Measurements from ENCODE around the gene PHF20.
"Not testable (repeated sequence)": the region's sequence is repeated elsewhere in the genome, so short reads cannot be mapped to it uniquely, and the experiment has no call there.

PHF20 gene

GRCh38 chr20:35870541-35871258 is 98.9 kb downstream of the PHF20 start:
- Mint-ChIP-seq H3K27ac (no peak overlapping the region), H3K27me3 (no peaks in the 10 kb centered on the region), H3K9me3 (no peaks in the 10 kb centered on the region), H3K4me3 (no peak overlapping the region), H3K4me1 (ENCODE audit: low read depth) (peaks cover 5% of the 10 kb centered on the region), H3K36me3 (ENCODE audit: low read depth) (peaks cover 27% of the 10 kb centered on the region)

GRCh38 chr20:35871259-35871771 is 99.5 kb downstream of the PHF20 start:
- peaks cover 8% of the 10 kb centered on the region for H3K4me1 Mint-ChIP-seq (ENCODE audit: low read depth)
- H3K27me3 Mint-ChIP-seq: no peaks in the 10 kb centered on the region
- H3K4me3 Mint-ChIP-seq: no peak overlapping the region
- peak overlapping the region; percentile 3 for H3K27ac Mint-ChIP-seq
- no peaks in the 10 kb centered on the region for H3K9me3 Mint-ChIP-seq
- peaks cover 28% of the 10 kb centered on the region for H3K36me3 Mint-ChIP-seq (ENCODE audit: low read depth)

- peaks cover 34% of the 10 kb centered on the region for H3K36me3 Mint-ChIP-seq (ENCODE audit: low read depth)
- H3K4me1 Mint-ChIP-seq (ENCODE audit: low read depth): peaks cover 16% of the 10 kb centered on the region
- H3K9me3 Mint-ChIP-seq: no peaks in the 10 kb centered on the region
- peak overlapping the region; percentile 26 for H3K27ac Mint-ChIP-seq
- H3K27me3 Mint-ChIP-seq: no peaks in the 10 kb centered on the region
- H3K4me3 Mint-ChIP-seq: no peak overlapping the region
These were observed 104.2 kb downstream of the PHF20 start for GRCh38 chr20:35876033-35876320.

- H3K36me3 Mint-ChIP-seq (ENCODE audit: low read depth): peaks cover 36% of the 10 kb centered on the region
- H3K27ac Mint-ChIP-seq: no peak overlapping the region
- H3K4me1 Mint-ChIP-seq (ENCODE audit: low read depth): peaks cover 16% of the 10 kb centered on the region
- H3K27me3 Mint-ChIP-seq: no peaks in the 10 kb centered on the region
- no peaks in the 10 kb centered on the region for H3K9me3 Mint-ChIP-seq
- no peak overlapping the region for H3K4me3 Mint-ChIP-seq
These were observed 105.8 kb downstream of the PHF20 start for GRCh38 chr20:35877611-35878010.

GRCh38 chr20:35878113-35878625 is 106.4 kb downstream of the PHF20 start:
- H3K9me3 Mint-ChIP-seq: no peaks in the 10 kb centered on the region
- H3K4me3 Mint-ChIP-seq: no peak overlapping the region
- peaks cover 33% of the 10 kb centered on the region for H3K36me3 Mint-ChIP-seq (ENCODE audit: low read depth)
- H3K27me3 Mint-ChIP-seq: no peaks in the 10 kb centered on the region
- H3K27ac Mint-ChIP-seq: no peak overlapping the region
- peaks cover 16% of the 10 kb centered on the region for H3K4me1 Mint-ChIP-seq (ENCODE audit: low read depth)

GRCh38 chr20:35881676-35882075 is 109.9 kb downstream of the PHF20 start:
- Mint-ChIP-seq H3K27ac (no peak overlapping the region), H3K36me3 (ENCODE audit: low read depth) (peaks cover 27% of the 10 kb centered on the region), H3K4me1 (ENCODE audit: low read depth) (peaks cover 28% of the 10 kb centered on the region), H3K4me3 (no peak overlapping the region), H3K9me3 (no peaks in the 10 kb centered on the region), H3K27me3 (no peaks in the 10 kb centered on the region)

GRCh38 chr20:35882427-35883161 is 110.8 kb downstream of the PHF20 start:
- H3K4me3 Mint-ChIP-seq, H3K9me3 Mint-ChIP-seq, H3K27ac Mint-ChIP-seq, H3K27me3 Mint-ChIP-seq: not testable (repeated sequence)
- Mint-ChIP-seq H3K36me3 (ENCODE audit: low read depth) (peaks cover 26% of the 10 kb centered on the region), H3K4me1 (ENCODE audit: low read depth) (peaks cover 29% of the 10 kb centered on the region)

- Mint-ChIP-seq H3K9me3 (no peaks in the 10 kb centered on the region), H3K27ac (no peak overlapping the region), H3K27me3 (no peaks in the 10 kb centered on the region), H3K36me3 (ENCODE audit: low read depth) (peaks cover 20% of the 10 kb centered on the region), H3K4me3 (no peak overlapping the region), H3K4me1 (ENCODE audit: low read depth) (peaks cover 29% of the 10 kb centered on the region)
These were observed 111.5 kb downstream of the PHF20 start for GRCh38 chr20:35883336-35883777.

GRCh38 chr20:35883778-35884540 is 112.1 kb downstream of the PHF20 start:
- Mint-ChIP-seq H3K9me3 (no peaks in the 10 kb centered on the region), H3K27ac (peak overlapping the region; percentile 43), H3K36me3 (ENCODE audit: low read depth) (peaks cover 14% of the 10 kb centered on the region), H3K4me1 (ENCODE audit: low read depth) (peaks cover 29% of the 10 kb centered on the region), H3K27me3 (no peaks in the 10 kb centered on the region), H3K4me3 (no peak overlapping the region)

- Mint-ChIP-seq H3K4me1 (ENCODE audit: low read depth) (peaks cover 28% of the 10 kb centered on the region), H3K9me3 (no peaks in the 10 kb centered on the region), H3K4me3 (no peak overlapping the region), H3K36me3 (ENCODE audit: low read depth) (peaks cover 13% of the 10 kb centered on the region), H3K27ac (no peak overlapping the region), H3K27me3 (no peaks in the 10 kb centered on the region)
These were observed 112.7 kb downstream of the PHF20 start for GRCh38 chr20:35884541-35884865.

- Mint-ChIP-seq H3K4me1 (ENCODE audit: low read depth) (peaks cover 21% of the 10 kb centered on the region), H3K4me3 (no peak overlapping the region), H3K27me3 (no peaks in the 10 kb centered on the region), H3K27ac (no peak overlapping the region), H3K36me3 (ENCODE audit: low read depth) (peaks cover 8% of the 10 kb centered on the region), H3K9me3 (no peaks in the 10 kb centered on the region)
These were observed 113.4 kb downstream of the PHF20 start for GRCh38 chr20:35885212-35885611.

GRCh38 chr20:35886537-35886936 is 114.7 kb downstream of the PHF20 start:
- no peaks in the 10 kb centered on the region for H3K27me3 Mint-ChIP-seq
- no peaks in the 10 kb centered on the region for H3K9me3 Mint-ChIP-seq
- H3K27ac Mint-ChIP-seq: peak overlapping the region; percentile 76
- peaks cover 21% of the 10 kb centered on the region for H3K4me1 Mint-ChIP-seq (ENCODE audit: low read depth)
- H3K4me3 Mint-ChIP-seq: no peak overlapping the region
- peaks cover 11% of the 10 kb centered on the region for H3K36me3 Mint-ChIP-seq (ENCODE audit: low read depth)

GRCh38 chr20:35887393-35888064 is 115.7 kb downstream of the PHF20 start:
- Mint-ChIP-seq H3K4me1 (ENCODE audit: low read depth) (peaks cover 23% of the 10 kb centered on the region), H3K9me3 (no peaks in the 10 kb centered on the region), H3K27me3 (no peaks in the 10 kb centered on the region), H3K27ac (no peak overlapping the region), H3K36me3 (ENCODE audit: low read depth) (peaks cover 10% of the 10 kb centered on the region), H3K4me3 (no peak overlapping the region)

GRCh38 chr20:35888657-35889056 is 116.8 kb downstream of the PHF20 start:
- H3K9me3 Mint-ChIP-seq: no peaks in the 10 kb centered on the region
- peaks cover 16% of the 10 kb centered on the region for H3K36me3 Mint-ChIP-seq (ENCODE audit: low read depth)
- peaks cover 30% of the 10 kb centered on the region for H3K4me1 Mint-ChIP-seq (ENCODE audit: low read depth)
- H3K27ac Mint-ChIP-seq: no peak overlapping the region
- H3K27me3 Mint-ChIP-seq: no peaks in the 10 kb centered on the region
- no peak overlapping the region for H3K4me3 Mint-ChIP-seq
